ENCODE results near the gene KCTD16.

DNA sequence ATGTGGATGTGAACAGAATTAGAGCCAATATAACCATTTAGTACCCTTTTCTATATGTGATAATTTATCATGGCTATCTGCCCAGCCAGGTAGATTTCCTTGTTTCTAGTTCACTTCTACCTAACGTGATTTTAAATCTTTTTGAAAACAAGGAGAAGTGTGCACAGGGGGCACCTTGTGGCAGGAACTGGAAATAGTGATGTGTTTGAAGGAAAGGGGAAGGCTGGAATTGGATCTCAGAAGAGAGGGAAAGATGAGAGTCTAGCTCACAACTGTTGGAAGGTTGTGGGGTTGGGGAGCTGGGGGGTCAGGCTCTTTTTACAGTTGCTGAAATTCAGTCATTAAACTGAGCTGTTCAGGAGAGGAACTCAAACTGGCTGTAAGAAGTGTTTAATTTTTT lies 219.5 kb downstream of the KCTD16 start:
- TF ChIP-seq, protein P1, sequence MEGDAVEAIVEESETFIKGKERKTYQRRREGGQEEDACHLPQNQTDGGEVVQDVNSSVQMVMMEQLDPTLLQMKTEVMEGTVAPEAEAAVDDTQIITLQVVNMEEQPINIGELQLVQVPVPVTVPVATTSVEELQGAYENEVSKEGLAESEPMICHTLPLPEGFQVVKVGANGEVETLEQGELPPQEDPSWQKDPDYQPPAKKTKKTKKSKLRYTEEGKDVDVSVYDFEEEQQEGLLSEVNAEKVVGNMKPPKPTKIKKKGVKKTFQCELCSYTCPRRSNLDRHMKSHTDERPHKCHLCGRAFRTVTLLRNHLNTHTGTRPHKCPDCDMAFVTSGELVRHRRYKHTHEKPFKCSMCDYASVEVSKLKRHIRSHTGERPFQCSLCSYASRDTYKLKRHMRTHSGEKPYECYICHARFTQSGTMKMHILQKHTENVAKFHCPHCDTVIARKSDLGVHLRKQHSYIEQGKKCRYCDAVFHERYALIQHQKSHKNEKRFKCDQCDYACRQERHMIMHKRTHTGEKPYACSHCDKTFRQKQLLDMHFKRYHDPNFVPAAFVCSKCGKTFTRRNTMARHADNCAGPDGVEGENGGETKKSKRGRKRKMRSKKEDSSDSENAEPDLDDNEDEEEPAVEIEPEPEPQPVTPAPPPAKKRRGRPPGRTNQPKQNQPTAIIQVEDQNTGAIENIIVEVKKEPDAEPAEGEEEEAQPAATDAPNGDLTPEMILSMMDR (IDR thresholded peaks at IDR 0.05) = no peak
- TF ChIP-seq POLR2A (IDR thresholded peaks at IDR 0.05) = no peak
- TF ChIP-seq POLR2AphosphoS5 (IDR thresholded peaks at IDR 0.05) = no peak
- TF ChIP-seq EP300 (IDR thresholded peaks at IDR 0.05) = no peak

All from upper lobe of left lung (tissue), 4 donors.